Lower lobe of right lung (tissue), 2 donors: Measurements from ENCODE around the gene EFCAB6. TPM values are rescaled to one million over a fixed set of nuclear protein-coding genes. Genes with fewer than 3 reads are reported as not detected.

ENCODE experiments used
- ATAC-seq, 2 donors: fragments of 200-7000 bp; cut with Tn5 transposase; one replicate each; pipeline ENCODE4 v1.9.1; 2020 to 2022; ENCODE audit warnings: mild to moderate bottlenecking in 2 of 2, moderate library complexity in 2 of 2
- DNase-seq: peaks from one replicate; pipeline ENCODE4 v3.0.0-alpha.2; 2020
- H3K27ac ChIP-seq: fragments of 200-600 bp; one replicate; pipeline ENCODE4 v1.8.0; 2022
- H3K27me3 ChIP-seq: fragments of 200-600 bp; one replicate; pipeline ENCODE4 v1.8.0; 2022; ENCODE audit warnings: low read depth
- H3K36me3 ChIP-seq: fragments of 200-600 bp; one replicate; pipeline ENCODE4 v1.8.0; 2022; ENCODE audit warnings: mild to moderate bottlenecking
- H3K4me1 ChIP-seq: fragments of 200-600 bp; one replicate; pipeline ENCODE4 v1.8.0; 2022
- H3K4me3 ChIP-seq: fragments of 200-600 bp; one replicate; pipeline ENCODE4 v1.8.0; 2022; ENCODE audit warnings: mild to moderate bottlenecking
- H3K9me3 ChIP-seq: fragments of 200-600 bp; one replicate; pipeline ENCODE4 v1.8.0; 2022
- intact Hi-C: fragments of 100-400 bp; cut with DNase I; formaldehyde crosslinking; loops from one replicate; pipeline ENCODE4 v1.11.0; 2022
- total RNA-seq: library from RNA; stranded (reverse); fragmentation: NEBNext Ultra II Directional; extraction: Animal tissue kit (Norgen Biotek cat#: 25700); gene quantifications from one replicate; pipeline ENCODE4 v1.2.1, GENCODE V29; 2021
- TF ChIP-seq, protein P1 (sequence below): fragments of 200-600 bp; IDR thresholded peaks from one replicate; pipeline ENCODE4 v1.8.0; 2022; ENCODE audit warnings: antibody characterized with exemption, mild to moderate bottlenecking
- donor health status: DM: no; HTN: yes; CAD: no; lungs with severe emphysema.

EFCAB6 gene
- total RNA-seq, 1 donor from 2014 or later = 5.8 TPM

GRCh38 chr22:43851058-43851978, 39.2 kb upstream of the EFCAB6 start:
- peaks cover 31% of the 10 kb centered on the region for H3K27me3 ChIP-seq

DNA sequence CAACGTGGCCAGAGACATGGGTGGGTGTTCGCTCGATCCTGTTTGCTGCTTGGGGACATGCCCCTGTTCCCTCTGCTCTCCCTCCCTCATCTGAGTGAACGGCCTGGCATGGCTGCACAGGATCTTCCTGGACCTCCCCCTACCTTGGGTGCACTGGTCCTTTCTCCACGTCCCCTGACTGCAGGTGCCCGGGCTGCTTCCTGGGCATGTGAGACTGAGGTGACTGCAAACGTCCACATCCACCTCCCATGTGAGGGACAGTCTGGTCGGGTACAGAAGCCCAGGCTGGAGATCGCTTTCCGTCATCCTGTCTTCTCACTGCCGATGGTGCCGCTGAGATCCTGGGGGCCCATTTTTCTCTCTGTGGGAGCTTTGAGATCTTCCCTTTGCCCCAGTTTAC, 38.4 kb upstream of the EFCAB6 start:
- Histone ChIP-seq H3K9me3 (no peaks in the 10 kb centered on the region), H3K27me3 (peaks cover 32% of the 10 kb centered on the region), H3K4me1 (no peaks in the 10 kb centered on the region), H3K36me3 (no peaks in the 10 kb centered on the region), H3K4me3 (no peak overlapping the region), H3K27ac (no peak overlapping the region)
- TF ChIP-seq, protein P1, sequence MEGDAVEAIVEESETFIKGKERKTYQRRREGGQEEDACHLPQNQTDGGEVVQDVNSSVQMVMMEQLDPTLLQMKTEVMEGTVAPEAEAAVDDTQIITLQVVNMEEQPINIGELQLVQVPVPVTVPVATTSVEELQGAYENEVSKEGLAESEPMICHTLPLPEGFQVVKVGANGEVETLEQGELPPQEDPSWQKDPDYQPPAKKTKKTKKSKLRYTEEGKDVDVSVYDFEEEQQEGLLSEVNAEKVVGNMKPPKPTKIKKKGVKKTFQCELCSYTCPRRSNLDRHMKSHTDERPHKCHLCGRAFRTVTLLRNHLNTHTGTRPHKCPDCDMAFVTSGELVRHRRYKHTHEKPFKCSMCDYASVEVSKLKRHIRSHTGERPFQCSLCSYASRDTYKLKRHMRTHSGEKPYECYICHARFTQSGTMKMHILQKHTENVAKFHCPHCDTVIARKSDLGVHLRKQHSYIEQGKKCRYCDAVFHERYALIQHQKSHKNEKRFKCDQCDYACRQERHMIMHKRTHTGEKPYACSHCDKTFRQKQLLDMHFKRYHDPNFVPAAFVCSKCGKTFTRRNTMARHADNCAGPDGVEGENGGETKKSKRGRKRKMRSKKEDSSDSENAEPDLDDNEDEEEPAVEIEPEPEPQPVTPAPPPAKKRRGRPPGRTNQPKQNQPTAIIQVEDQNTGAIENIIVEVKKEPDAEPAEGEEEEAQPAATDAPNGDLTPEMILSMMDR = no peak
- DNase-seq (no peak), ATAC-seq (no peak)
- intact Hi-C loops = no loop called here

More at GRCh38 chr22:43851058-43851978, 39.2 kb upstream of the EFCAB6 start:
- ATAC-seq (no peak), DNase-seq (no peak)
- no peak overlapping the region for H3K27ac ChIP-seq
- H3K4me3 ChIP-seq = no peak overlapping the region
- intact Hi-C loops = no loop called here
- no peaks in the 10 kb centered on the region for H3K9me3 ChIP-seq
- H3K4me1 ChIP-seq = no peaks in the 10 kb centered on the region
- TF ChIP-seq, protein P1 = no peak
- H3K36me3 ChIP-seq = no peaks in the 10 kb centered on the region

DNA sequence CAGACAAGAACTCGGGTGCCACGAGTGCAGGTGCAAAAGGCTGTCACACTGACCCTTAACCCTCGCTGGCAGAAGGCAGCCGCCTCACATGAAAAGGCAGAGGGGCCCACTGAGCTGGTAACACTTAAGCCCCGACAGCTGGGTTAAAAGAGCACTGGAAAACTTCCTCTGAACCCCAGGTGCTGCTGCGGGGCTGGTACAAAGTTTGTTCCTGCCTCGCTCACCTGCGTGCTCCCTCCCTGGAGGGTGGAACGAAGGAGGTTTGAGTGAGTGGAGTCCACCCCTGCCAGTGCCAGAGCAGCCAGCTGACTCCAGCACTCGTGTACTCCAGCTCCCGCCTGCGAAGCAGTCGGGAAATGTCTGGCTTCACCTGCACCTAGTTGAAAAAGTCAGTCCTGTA, 37.6 kb upstream of the EFCAB6 start:
- Histone ChIP-seq H3K4me1 (no peaks in the 10 kb centered on the region), H3K4me3 (no peak overlapping the region), H3K9me3 (no peaks in the 10 kb centered on the region), H3K27ac (no peak overlapping the region), H3K36me3 (no peaks in the 10 kb centered on the region), H3K27me3 (peaks cover 35% of the 10 kb centered on the region)
- DNase-seq = no peak
- TF ChIP-seq, protein P1 = no peak
- no peak for ATAC-seq
- intact Hi-C loops = no loop called here

DNA sequence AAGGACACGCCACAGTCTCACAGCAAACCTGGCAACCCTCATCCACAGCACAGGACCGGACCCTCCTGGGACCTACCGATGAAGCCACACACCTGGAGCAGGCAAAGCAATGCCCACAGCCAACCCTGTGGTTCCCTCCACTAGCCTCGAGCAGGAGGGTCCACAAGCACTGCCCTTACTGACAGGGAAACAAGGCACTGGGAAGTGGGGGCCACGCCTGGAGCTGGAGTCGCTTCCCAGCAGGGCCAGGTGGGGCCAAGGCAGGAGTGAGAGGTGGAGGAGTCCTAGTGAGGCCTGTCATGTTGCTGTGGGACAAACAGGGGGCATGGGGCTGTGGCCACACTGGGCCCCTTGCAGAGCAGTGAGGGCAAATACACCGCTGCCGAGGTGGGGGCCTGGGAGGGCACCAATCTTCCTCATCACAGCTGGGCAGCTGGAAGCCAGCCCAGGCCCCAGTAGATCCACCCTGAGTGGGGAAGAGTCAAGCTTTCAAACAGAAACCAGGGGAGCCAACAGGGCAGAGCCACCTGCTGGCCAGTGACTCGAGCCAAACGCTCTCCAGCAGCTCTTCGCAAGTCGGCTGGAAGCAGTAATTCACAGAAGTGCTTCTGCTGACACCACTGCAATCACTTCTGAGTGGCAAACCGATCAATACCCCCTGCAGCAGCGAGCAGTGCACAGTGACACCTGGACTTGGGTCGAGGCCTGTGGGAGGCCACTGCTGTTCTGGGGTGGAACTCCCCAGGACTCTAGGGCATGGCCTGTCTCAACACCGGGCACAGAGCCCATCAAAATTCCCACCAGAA, 36.5 kb upstream of the EFCAB6 start:
- TF ChIP-seq, protein P1 = no peak
- intact Hi-C loops = no loop called here
- Histone ChIP-seq H3K27me3 (peaks cover 29% of the 10 kb centered on the region), H3K9me3 (no peaks in the 10 kb centered on the region), H3K36me3 (no peaks in the 10 kb centered on the region), H3K4me1 (no peaks in the 10 kb centered on the region), H3K27ac (no peak overlapping the region), H3K4me3 (no peak overlapping the region)
- ATAC-seq (no peak), DNase-seq (no peak)

GRCh38 chr22:43847376-43848289, 35.5 kb upstream of the EFCAB6 start:
- Histone ChIP-seq H3K27me3 (peaks cover 26% of the 10 kb centered on the region), H3K27ac (no peak overlapping the region), H3K4me3 (no peak overlapping the region), H3K36me3 (no peaks in the 10 kb centered on the region), H3K4me1 (no peaks in the 10 kb centered on the region), H3K9me3 (no peaks in the 10 kb centered on the region)
- no peak for DNase-seq
- intact Hi-C loops = no loop called here
- TF ChIP-seq, protein P1 = no peak
- no peak for ATAC-seq
